ENCODE measurements around the gene TBCD. TPM values are rescaled to one million over a fixed set of nuclear protein-coding genes. Genes with fewer than 3 reads are reported as not detected.

TBCD gene
- total RNA-seq, 3 donors from 2014 or later, result 45.4 to 65.9 (median 53.3) TPM

DNA sequence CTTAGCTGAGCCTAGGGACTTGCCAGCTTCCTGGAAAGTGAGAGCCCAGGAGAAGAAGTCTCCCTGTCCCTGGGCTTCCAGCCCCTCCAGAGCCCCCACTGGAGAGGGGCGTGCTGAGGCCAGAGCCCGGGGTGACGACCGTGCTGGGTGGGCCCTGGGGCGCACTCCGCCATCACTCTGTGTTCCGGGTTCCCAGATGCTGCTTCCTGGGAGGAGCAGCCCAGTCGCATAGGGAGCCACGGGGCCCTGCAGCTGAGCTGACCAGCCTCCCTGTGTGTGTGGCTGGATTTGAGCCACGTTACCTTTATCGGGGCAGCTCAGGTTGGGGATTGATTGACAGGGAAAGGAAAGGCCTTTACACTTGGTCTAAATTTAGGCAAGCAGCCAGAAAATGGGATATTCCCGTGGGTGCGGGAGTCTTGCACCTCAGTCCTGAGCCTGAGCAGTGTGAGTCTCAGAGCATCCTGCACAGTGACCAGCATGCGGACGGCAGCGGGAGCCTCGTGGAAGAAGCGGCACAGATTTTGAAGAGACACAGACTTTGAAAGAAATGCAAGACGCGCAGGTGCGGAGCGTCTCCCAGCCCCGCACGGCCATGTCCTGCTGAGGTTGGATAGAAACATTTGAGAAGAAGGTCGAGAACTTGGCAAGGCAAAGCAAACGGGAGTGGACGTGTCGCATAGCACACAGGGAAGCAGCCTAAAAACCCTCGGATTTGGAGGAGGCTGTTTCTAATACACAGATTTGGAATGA, 139.2 kb downstream of the TBCD start:
- H3K36me3 ChIP-seq, result no peaks in the 10 kb centered on the region
- no peaks in the 10 kb centered on the region for H3K9me3 ChIP-seq
- no peaks in the 10 kb centered on the region for H3K27me3 ChIP-seq
- intact Hi-C loops (cut with DNase I; ENCODE audit: low total_unique reads), result no loop called here
- TF ChIP-seq POLR2AphosphoS5 (IDR thresholded peaks at IDR 0.05), result no peak
- TF ChIP-seq CTCF (IDR thresholded peaks at IDR 0.05), result no peak
- no peak for TF ChIP-seq POLR2A (IDR thresholded peaks at IDR 0.05)
- H3K4me3 ChIP-seq, result peak overlapping the region in 1 of 3 donors; percentile 13
- H3K27ac ChIP-seq, result peak overlapping the region; percentile 94
- no peak for DNase-seq (ENCODE audit: low spot score in 2 of 2)
- H3K4me1 ChIP-seq, result peaks cover 10 to 39% of the 10 kb centered on the region in 2 donors

DNA sequence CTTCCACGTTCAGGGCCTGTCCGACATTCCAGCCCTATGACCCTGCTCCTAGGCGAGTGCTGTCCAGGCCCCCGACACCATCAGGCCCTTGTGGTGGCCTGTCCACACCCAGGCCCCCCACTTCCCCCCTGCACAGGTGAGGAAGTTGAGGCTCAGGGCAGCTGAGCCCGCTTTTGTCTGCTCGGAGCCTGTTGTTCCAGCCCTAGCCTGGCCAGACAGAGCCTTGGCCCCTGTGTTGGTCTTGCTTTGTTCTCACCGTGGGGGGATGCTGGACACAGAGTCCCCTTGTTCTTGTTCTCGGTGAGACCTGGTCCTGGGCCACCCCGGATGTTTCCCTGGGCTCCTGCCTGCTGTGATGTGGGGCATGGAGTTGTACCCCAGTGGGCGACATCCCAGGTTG, 140.0 kb downstream of the TBCD start:
- DNase-seq (ENCODE audit: low spot score in 2 of 2), result no peak
- Histone ChIP-seq H3K4me1 (peaks cover 10 to 39% of the 10 kb centered on the region in 2 donors), H3K27ac (peak overlapping the region; percentile 67 to 94), H3K9me3 (no peaks in the 10 kb centered on the region), H3K36me3 (no peaks in the 10 kb centered on the region), H3K27me3 (no peaks in the 10 kb centered on the region), H3K4me3 (no peak overlapping the region)
- intact Hi-C loops (cut with DNase I; ENCODE audit: low total_unique reads), result no loop called here
- TF ChIP-seq CTCF (IDR thresholded peaks at IDR 0.05) (no peak), POLR2A (IDR thresholded peaks at IDR 0.05) (no peak), POLR2AphosphoS5 (IDR thresholded peaks at IDR 0.05) (no peak)

- Histone ChIP-seq H3K27me3 (no peaks in the 10 kb centered on the region), H3K4me3 (no peak overlapping the region), H3K9me3 (no peaks in the 10 kb centered on the region), H3K4me1 (peaks cover 10 to 38% of the 10 kb centered on the region in 2 donors), H3K36me3 (no peaks in the 10 kb centered on the region), H3K27ac (peak overlapping the region; percentile 67 to 94)
- intact Hi-C loops (cut with DNase I; ENCODE audit: low total_unique reads), result no loop called here
- TF ChIP-seq CTCF (IDR thresholded peaks at IDR 0.05) (no peak), POLR2A (IDR thresholded peaks at IDR 0.05) (no peak), POLR2AphosphoS5 (IDR thresholded peaks at IDR 0.05) (no peak)
- DNase-seq (ENCODE audit: low spot score in 2 of 2), result no peak
These were observed 141.2 kb downstream of the TBCD start for GRCh38 chr17:82892899-82893565.

GRCh38 chr17:82893779-82894178, 141.9 kb downstream of the TBCD start:
- Histone ChIP-seq H3K4me3 (no peak overlapping the region), H3K27ac (peak overlapping the region in 1 of 2 donors; percentile 94), H3K27me3 (no peaks in the 10 kb centered on the region), H3K9me3 (no peaks in the 10 kb centered on the region), H3K4me1 (peaks cover 10 to 31% of the 10 kb centered on the region in 2 donors), H3K36me3 (no peaks in the 10 kb centered on the region)
- TF ChIP-seq POLR2A (IDR thresholded peaks at IDR 0.05) (no peak), POLR2AphosphoS5 (IDR thresholded peaks at IDR 0.05) (no peak), CTCF (IDR thresholded peaks at IDR 0.05) (no peak)
- DNase-seq (ENCODE audit: low spot score in 2 of 2), result no peak
- intact Hi-C loops (cut with DNase I; ENCODE audit: low total_unique reads), result no loop called here

GRCh38 chr17:82894389-82894788, 142.5 kb downstream of the TBCD start:
- intact Hi-C loops (cut with DNase I; ENCODE audit: low total_unique reads), result no loop called here
- peaks cover 10 to 31% of the 10 kb centered on the region in 2 donors for H3K4me1 ChIP-seq
- no peak for DNase-seq (ENCODE audit: low spot score in 2 of 2)
- no peak overlapping the region for H3K27ac ChIP-seq
- H3K9me3 ChIP-seq, result no peaks in the 10 kb centered on the region
- no peaks in the 10 kb centered on the region for H3K27me3 ChIP-seq
- H3K36me3 ChIP-seq, result no peaks in the 10 kb centered on the region
- no peak overlapping the region for H3K4me3 ChIP-seq
- TF ChIP-seq POLR2A (IDR thresholded peaks at IDR 0.05) (no peak), CTCF (IDR thresholded peaks at IDR 0.05) (no peak), POLR2AphosphoS5 (IDR thresholded peaks at IDR 0.05) (no peak)

Measured in breast epithelium (tissue), 4 donors.